ENCODE measurements around the gene PLET1. TPM values are rescaled to one million over a fixed set of nuclear protein-coding genes. Genes with fewer than 3 reads are reported as not detected.

The PLET1 gene
- total RNA-seq, 2 experiments from 2014 or later: not detected

- H3K9me3 Mint-ChIP-seq: no peaks in the 10 kb centered on the region
Measured at GRCh38 chr11:112280268-112281126, 19.8 kb upstream of the PLET1 start.

GRCh38 chr11:112279901-112280267 lies 19.2 kb upstream of the PLET1 start:
- CTCF ChIA-PET: interaction anchor here (0.6 to 5.9 kb wide), 43 partner anchors 8 to 1010 kb away, joined by 3 to 212 read pairs (median 4); partner anchors contain the start of genes DLAT and PTS
- no peaks in the 10 kb centered on the region for H3K9me3 Mint-ChIP-seq
- peak; percentile 84 for DNase-seq
- H3K36me3 Mint-ChIP-seq (ENCODE audit: low read depth): no peaks in the 10 kb centered on the region
- H3K27ac Mint-ChIP-seq: no peak overlapping the region
- no peaks in the 10 kb centered on the region for H3K27me3 Mint-ChIP-seq (ENCODE audit: low read depth)
- intact Hi-C loops (cut with micrococcal nuclease): loop anchor here (1.0 to 5.0 kb wide), 10 partner anchors 54 to 713 kb away; partner anchors contain the start of genes ALG9, CFAP68, FDXACB1 and PPP2R1B
- peak overlapping the region; percentile 76 for H3K4me3 Mint-ChIP-seq
- peaks cover 2% of the 10 kb centered on the region for H3K4me1 Mint-ChIP-seq (ENCODE audit: low read depth)

More at GRCh38 chr11:112280268-112281126, 19.8 kb upstream of the PLET1 start:
- peak; percentile 79 for DNase-seq
- Mint-ChIP-seq H3K4me3 (peak overlapping the region; percentile 76), H3K36me3 (ENCODE audit: low read depth) (no peaks in the 10 kb centered on the region), H3K27ac (no peak overlapping the region), H3K4me1 (ENCODE audit: low read depth) (peaks cover 2% of the 10 kb centered on the region), H3K27me3 (ENCODE audit: low read depth) (no peaks in the 10 kb centered on the region)
- CTCF ChIA-PET: interaction anchor here (0.6 to 5.9 kb wide), 43 partner anchors 8 to 1009 kb away, joined by 3 to 212 read pairs (median 4); partner anchors contain the start of genes DLAT and PTS
- intact Hi-C loops (cut with micrococcal nuclease): loop anchor here (1.0 to 5.0 kb wide), 10 partner anchors 54 to 713 kb away; partner anchors contain the start of genes ALG9, CFAP68, FDXACB1 and PPP2R1B

- H3K27me3 Mint-ChIP-seq (ENCODE audit: low read depth): no peaks in the 10 kb centered on the region
- no peak overlapping the region for H3K27ac Mint-ChIP-seq
- no peak overlapping the region for H3K4me3 Mint-ChIP-seq
- no peaks in the 10 kb centered on the region for H3K36me3 Mint-ChIP-seq (ENCODE audit: low read depth)
- H3K9me3 Mint-ChIP-seq: no peaks in the 10 kb centered on the region
- DNase-seq: no peak
- CTCF ChIA-PET: interaction anchor here (0.5 to 5.9 kb wide), 20 partner anchors 9 to 513 kb away, joined by 3 to 212 read pairs (median 4); partner anchors contain the start of genes PPP2R1B and PTS
- H3K4me1 Mint-ChIP-seq (ENCODE audit: low read depth): peaks cover 2% of the 10 kb centered on the region
- intact Hi-C loops (cut with micrococcal nuclease): no loop called here
Measured at GRCh38 chr11:112278803-112279202, 18.1 kb upstream of the PLET1 start.

GRCh38 chr11:112277941-112278340 lies 17.3 kb upstream of the PLET1 start:
- intact Hi-C loops (cut with micrococcal nuclease): no loop called here
- CTCF ChIA-PET: interaction anchor here (0.5 to 5.9 kb wide), 5 partner anchors 11 to 192 kb away, joined by 3 to 212 read pairs (median 4); partner anchors contain the start of gene PTS

GRCh38 chr11:112277029-112277428 lies 16.4 kb upstream of the PLET1 start:
- H3K27ac Mint-ChIP-seq: no peak overlapping the region
- no peak for DNase-seq
- intact Hi-C loops (cut with micrococcal nuclease): no loop called here
- no peaks in the 10 kb centered on the region for H3K27me3 Mint-ChIP-seq (ENCODE audit: low read depth)
- H3K9me3 Mint-ChIP-seq: no peaks in the 10 kb centered on the region
- H3K4me3 Mint-ChIP-seq: no peak overlapping the region
- CTCF ChIA-PET: interaction anchor here (0.9 to 1.9 kb wide), 3 partner anchors 47 to 58 kb away, joined by 3 to 5 read pairs (median 4); no protein-coding TSS in a partner anchor
- H3K36me3 Mint-ChIP-seq (ENCODE audit: low read depth): no peaks in the 10 kb centered on the region
- H3K4me1 Mint-ChIP-seq (ENCODE audit: low read depth): peaks cover 2% of the 10 kb centered on the region

More at GRCh38 chr11:112277941-112278340, 17.3 kb upstream of the PLET1 start:
- H3K36me3 Mint-ChIP-seq (ENCODE audit: low read depth): no peaks in the 10 kb centered on the region
- no peak overlapping the region for H3K4me3 Mint-ChIP-seq
- H3K4me1 Mint-ChIP-seq (ENCODE audit: low read depth): peaks cover 2% of the 10 kb centered on the region
- no peaks in the 10 kb centered on the region for H3K27me3 Mint-ChIP-seq (ENCODE audit: low read depth)
- H3K9me3 Mint-ChIP-seq: no peaks in the 10 kb centered on the region
- no peak for DNase-seq
- no peak overlapping the region for H3K27ac Mint-ChIP-seq

GRCh38 chr11:112274007-112274783 lies 13.5 kb upstream of the PLET1 start:
- H3K4me3 Mint-ChIP-seq: no peak overlapping the region
- H3K9me3 Mint-ChIP-seq: no peaks in the 10 kb centered on the region
- H3K27ac Mint-ChIP-seq: no peak overlapping the region
- CTCF ChIA-PET: interaction anchor here (1.0 to 1.1 kb wide), 3 partner anchors 14 to 55 kb away, joined by 3 to 4 read pairs (median 3); no protein-coding TSS in a partner anchor
- no peak for DNase-seq
- intact Hi-C loops (cut with micrococcal nuclease): no loop called here
- no peaks in the 10 kb centered on the region for H3K4me1 Mint-ChIP-seq (ENCODE audit: low read depth)
- no peaks in the 10 kb centered on the region for H3K27me3 Mint-ChIP-seq (ENCODE audit: low read depth)
- peaks cover 1% of the 10 kb centered on the region for H3K36me3 Mint-ChIP-seq (ENCODE audit: low read depth)

- Mint-ChIP-seq H3K4me3 (no peak overlapping the region), H3K36me3 (ENCODE audit: low read depth) (peaks cover 1% of the 10 kb centered on the region), H3K27me3 (ENCODE audit: low read depth) (no peaks in the 10 kb centered on the region), H3K4me1 (ENCODE audit: low read depth) (no peaks in the 10 kb centered on the region), H3K27ac (no peak overlapping the region), H3K9me3 (no peaks in the 10 kb centered on the region)
- DNase-seq: no peak
- intact Hi-C loops (cut with micrococcal nuclease): no loop called here
- CTCF ChIA-PET: no interaction called here
Measured at GRCh38 chr11:112273066-112273465, 12.4 kb upstream of the PLET1 start.

GRCh38 chr11:112271242-112271641 lies 10.6 kb upstream of the PLET1 start:
- intact Hi-C loops (cut with micrococcal nuclease): no loop called here
- no peaks in the 10 kb centered on the region for H3K4me1 Mint-ChIP-seq (ENCODE audit: low read depth)
- CTCF ChIA-PET: interaction anchor here (0.6 to 1.3 kb wide), 4 partner anchors 10 to 482 kb away, joined by 3 to 5 read pairs (median 4); partner anchors contain the start of gene PLET1
- H3K9me3 Mint-ChIP-seq: no peaks in the 10 kb centered on the region
- no peak overlapping the region for H3K27ac Mint-ChIP-seq
- no peak for DNase-seq
- no peaks in the 10 kb centered on the region for H3K27me3 Mint-ChIP-seq (ENCODE audit: low read depth)
- H3K36me3 Mint-ChIP-seq (ENCODE audit: low read depth): peaks cover 1% of the 10 kb centered on the region
- H3K4me3 Mint-ChIP-seq: no peak overlapping the region

GRCh38 chr11:112270551-112271180 lies 10.0 kb upstream of the PLET1 start:
- H3K27ac Mint-ChIP-seq: no peak overlapping the region
- intact Hi-C loops (cut with micrococcal nuclease): no loop called here
- CTCF ChIA-PET: interaction anchor here (0.6 to 1.3 kb wide), 4 partner anchors 10 to 481 kb away, joined by 3 to 5 read pairs (median 4); partner anchors contain the start of gene PLET1
- H3K36me3 Mint-ChIP-seq (ENCODE audit: low read depth): peaks cover 1% of the 10 kb centered on the region
- H3K27me3 Mint-ChIP-seq (ENCODE audit: low read depth): no peaks in the 10 kb centered on the region
- no peak overlapping the region for H3K4me3 Mint-ChIP-seq
- H3K4me1 Mint-ChIP-seq (ENCODE audit: low read depth): no peaks in the 10 kb centered on the region
- no peak for DNase-seq
- H3K9me3 Mint-ChIP-seq: no peaks in the 10 kb centered on the region

- DNase-seq: no peak
- Mint-ChIP-seq H3K4me1 (ENCODE audit: low read depth) (no peaks in the 10 kb centered on the region), H3K27ac (no peak overlapping the region), H3K9me3 (no peaks in the 10 kb centered on the region), H3K4me3 (no peak overlapping the region), H3K36me3 (ENCODE audit: low read depth) (peaks cover 1% of the 10 kb centered on the region), H3K27me3 (ENCODE audit: low read depth) (no peaks in the 10 kb centered on the region)
- intact Hi-C loops (cut with micrococcal nuclease): no loop called here
- CTCF ChIA-PET: interaction anchor here (0.7 to 1.0 kb wide), 2 partner anchors 12 to 18 kb away, joined by 3 to 5 read pairs; no protein-coding TSS in a partner anchor
Measured at GRCh38 chr11:112269139-112269538, 8.5 kb upstream of the PLET1 start.

GRCh38 chr11:112268406-112268805 lies 7.7 kb upstream of the PLET1 start:
- intact Hi-C loops (cut with micrococcal nuclease): no loop called here
- no peak for DNase-seq
- CTCF ChIA-PET: interaction anchor here (1.0 kb wide), 1 partner anchor 13 kb away, joined by 5 read pairs; no protein-coding TSS in a partner anchor

More at GRCh38 chr11:112268406-112268805, 7.7 kb upstream of the PLET1 start:
- Mint-ChIP-seq H3K36me3 (ENCODE audit: low read depth) (peaks cover 1% of the 10 kb centered on the region), H3K9me3 (no peaks in the 10 kb centered on the region), H3K4me3 (no peak overlapping the region), H3K4me1 (ENCODE audit: low read depth) (no peaks in the 10 kb centered on the region), H3K27ac (no peak overlapping the region), H3K27me3 (ENCODE audit: low read depth) (no peaks in the 10 kb centered on the region)
